ENCODE measurements around the gene UTF1. TPM values are rescaled to one million over a fixed set of nuclear protein-coding genes. Genes with fewer than 3 reads are reported as not detected.

The UTF1 gene
- total and polyA plus RNA-seq, 2 donors from 2014 or later = not detected

- intact Hi-C loops (cut with DNase I) = no loop called here
- Histone ChIP-seq H3K27ac (ENCODE audit: low read depth in 2 of 2, low read length in 2 of 2) (no peak overlapping the region), H3K36me3 (ENCODE audit: control insufficient read depth in 2 of 3, insufficient read depth in 3 of 3, low read length in 3 of 3) (no peaks in the 10 kb centered on the region), H3K27me3 (ENCODE audit: control insufficient read depth, insufficient read depth, low read length) (no peaks in the 10 kb centered on the region), H3K9me3 (ENCODE audit: control insufficient read depth in 2 of 3, insufficient read depth in 1 of 3, low read length in 3 of 3) (no peaks in the 10 kb centered on the region), H3K4me3 (ENCODE audit: low read length in 3 of 3) (no peak overlapping the region), H3K4me1 (ENCODE audit: control insufficient read depth in 2 of 3, insufficient read depth in 2 of 3, low read depth in 1 of 3, low read length in 3 of 3) (no peaks in the 10 kb centered on the region), H3K9ac (ENCODE audit: low read length in 3 of 3) (no peak overlapping the region)
- no peak for TF ChIP-seq CTCF (IDR thresholded peaks at IDR 0.05; ENCODE audit: borderline replicate concordance, extremely low read depth, insufficient read depth)
- no peak for FAIRE-seq
- DNase-seq = peak in 1 of 5 donors; percentile 55
Observed at GRCh38 chr10:133196936-133197758, 32.9 kb upstream of the UTF1 start.

GRCh38 chr10:133197786-133198185 is 32.2 kb upstream of the UTF1 start:
- DNase-seq (peak in 1 of 5 donors; percentile 64), FAIRE-seq (no peak)
- Histone ChIP-seq H3K27ac (ENCODE audit: low read depth in 2 of 2, low read length in 2 of 2) (no peak overlapping the region), H3K9ac (ENCODE audit: low read length in 3 of 3) (no peak overlapping the region), H3K36me3 (ENCODE audit: control insufficient read depth in 2 of 3, insufficient read depth in 3 of 3, low read length in 3 of 3) (no peaks in the 10 kb centered on the region), H3K4me1 (ENCODE audit: control insufficient read depth in 2 of 3, insufficient read depth in 2 of 3, low read depth in 1 of 3, low read length in 3 of 3) (no peaks in the 10 kb centered on the region), H3K9me3 (ENCODE audit: control insufficient read depth in 2 of 3, insufficient read depth in 1 of 3, low read length in 3 of 3) (no peaks in the 10 kb centered on the region), H3K4me3 (ENCODE audit: low read length in 3 of 3) (no peak overlapping the region), H3K27me3 (ENCODE audit: control insufficient read depth, insufficient read depth, low read length) (no peaks in the 10 kb centered on the region)
- no peak for TF ChIP-seq CTCF (IDR thresholded peaks at IDR 0.05; ENCODE audit: borderline replicate concordance, extremely low read depth, insufficient read depth)
- intact Hi-C loops (cut with DNase I) = no loop called here

- TF ChIP-seq CTCF (IDR thresholded peaks at IDR 0.05; ENCODE audit: borderline replicate concordance, extremely low read depth, insufficient read depth) = no peak
- no peaks in the 10 kb centered on the region for H3K36me3 ChIP-seq (ENCODE audit: control insufficient read depth in 2 of 3, insufficient read depth in 3 of 3, low read length in 3 of 3)
- DNase-seq (peak in 1 of 5 donors; percentile 65), FAIRE-seq (no peak)
- intact Hi-C loops (cut with DNase I) = no loop called here
- H3K9ac ChIP-seq (ENCODE audit: low read length in 3 of 3) = no peak overlapping the region
- H3K27ac ChIP-seq (ENCODE audit: low read depth in 2 of 2, low read length in 2 of 2) = no peak overlapping the region
- H3K27me3 ChIP-seq (ENCODE audit: control insufficient read depth, insufficient read depth, low read length) = no peaks in the 10 kb centered on the region
- H3K4me3 ChIP-seq (ENCODE audit: low read length in 3 of 3) = no peak overlapping the region
- H3K4me1 ChIP-seq (ENCODE audit: control insufficient read depth in 2 of 3, insufficient read depth in 2 of 3, low read depth in 1 of 3, low read length in 3 of 3) = no peaks in the 10 kb centered on the region
- no peaks in the 10 kb centered on the region for H3K9me3 ChIP-seq (ENCODE audit: control insufficient read depth in 2 of 3, insufficient read depth in 1 of 3, low read length in 3 of 3)
Observed at GRCh38 chr10:133198206-133198605, 31.8 kb upstream of the UTF1 start.

All from kidney (tissue), 14 donors.